LHCN-M2 (cell line): Measurements from ENCODE around the gene CALN1. TPM values are rescaled to one million over a fixed set of nuclear protein-coding genes. Genes with fewer than 3 reads are reported as not detected.
"Not testable (repeated sequence)": the region's sequence is repeated elsewhere in the genome, so short reads cannot be mapped to it uniquely, and the experiment has no call there.

Experiments used
- DNase-seq: peaks from one replicate; pipeline ENCODE4 v3.0.0-alpha.2; 2012; ENCODE audit warnings: low read depth
- polyA plus RNA-seq: library from polyadenylated mRNA; unstranded; fragments of >200 nt; gene quantifications from one replicate; pipeline ENCODE4 v1.2.1, GENCODE V29; 2012; ENCODE audit warnings: missing spikeins
- total RNA-seq: library from RNA; depleted of rRNA; stranded (reverse); fragments of >200 nt; gene quantifications from 2 replicates; pipeline ENCODE4 v1.2.3, GENCODE V29; 2014; rRNA removed

The CALN1 gene
- total RNA-seq = not detected in 2 replicates
- not detected for polyA plus RNA-seq

DNA sequence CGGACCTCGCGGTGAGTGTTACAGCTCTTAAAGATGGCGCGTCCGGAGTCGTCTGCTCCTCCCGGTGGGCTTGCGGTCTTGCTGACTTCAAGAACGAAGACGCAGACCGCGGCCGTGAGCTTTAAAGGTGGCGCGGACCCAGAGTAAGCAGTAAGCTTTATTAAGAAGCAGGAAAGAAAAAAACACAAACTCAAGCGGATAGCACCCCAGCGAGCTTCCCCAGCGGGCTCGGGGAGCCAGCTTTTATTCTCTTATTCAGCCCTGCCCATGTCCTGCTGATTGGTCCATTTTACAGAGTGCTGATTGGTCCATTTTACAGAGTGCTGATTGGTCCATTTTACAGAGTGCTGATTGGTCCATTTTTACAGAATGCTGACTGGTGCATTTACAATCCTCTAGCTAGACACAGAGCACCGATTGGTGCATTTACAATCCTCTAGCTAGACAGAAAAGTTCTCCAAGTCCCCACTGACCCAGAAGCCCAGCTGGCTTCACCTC is at the start of gene CALN1:
TSS of gene CALN1 (minus strand) at position 218 of the 498 bp plus-strand sequence.
- not testable (repeated sequence) for DNase-seq

GRCh38 chr7:72453471-72453870 is 41.3 kb upstream of the CALN1 start:
- no peak for DNase-seq

DNA sequence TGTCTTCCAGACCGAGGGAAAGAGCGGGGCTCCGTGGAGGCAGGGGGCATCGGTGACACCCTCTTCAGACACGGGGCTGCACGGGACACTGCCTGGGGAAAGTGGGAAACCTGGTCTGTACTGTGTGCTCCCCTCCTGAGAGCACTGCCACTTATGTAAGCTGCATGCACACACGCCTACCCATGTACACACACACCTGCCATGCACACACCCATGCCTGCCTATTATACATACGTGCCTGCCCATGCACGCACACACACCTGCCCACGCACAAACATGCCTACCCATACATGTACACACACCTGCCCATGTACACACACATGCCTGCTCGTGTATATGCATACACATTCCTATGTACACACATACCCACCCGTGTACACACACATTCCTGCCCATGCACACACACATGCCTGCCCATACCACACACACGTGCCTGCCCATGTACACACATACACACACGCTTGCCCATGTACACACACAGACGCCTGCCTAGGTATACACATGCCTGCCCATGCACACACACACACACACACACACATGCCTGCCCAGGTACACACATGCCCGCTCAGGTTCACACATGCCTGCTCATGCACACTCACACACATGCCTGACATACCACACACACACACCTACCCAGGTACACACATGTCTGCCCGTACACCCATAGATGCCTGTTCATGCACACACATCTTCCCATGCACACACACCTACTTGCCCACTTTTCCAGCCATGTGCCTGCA is 35.5 kb upstream of the CALN1 start:
- DNase-seq = no peak

DNA sequence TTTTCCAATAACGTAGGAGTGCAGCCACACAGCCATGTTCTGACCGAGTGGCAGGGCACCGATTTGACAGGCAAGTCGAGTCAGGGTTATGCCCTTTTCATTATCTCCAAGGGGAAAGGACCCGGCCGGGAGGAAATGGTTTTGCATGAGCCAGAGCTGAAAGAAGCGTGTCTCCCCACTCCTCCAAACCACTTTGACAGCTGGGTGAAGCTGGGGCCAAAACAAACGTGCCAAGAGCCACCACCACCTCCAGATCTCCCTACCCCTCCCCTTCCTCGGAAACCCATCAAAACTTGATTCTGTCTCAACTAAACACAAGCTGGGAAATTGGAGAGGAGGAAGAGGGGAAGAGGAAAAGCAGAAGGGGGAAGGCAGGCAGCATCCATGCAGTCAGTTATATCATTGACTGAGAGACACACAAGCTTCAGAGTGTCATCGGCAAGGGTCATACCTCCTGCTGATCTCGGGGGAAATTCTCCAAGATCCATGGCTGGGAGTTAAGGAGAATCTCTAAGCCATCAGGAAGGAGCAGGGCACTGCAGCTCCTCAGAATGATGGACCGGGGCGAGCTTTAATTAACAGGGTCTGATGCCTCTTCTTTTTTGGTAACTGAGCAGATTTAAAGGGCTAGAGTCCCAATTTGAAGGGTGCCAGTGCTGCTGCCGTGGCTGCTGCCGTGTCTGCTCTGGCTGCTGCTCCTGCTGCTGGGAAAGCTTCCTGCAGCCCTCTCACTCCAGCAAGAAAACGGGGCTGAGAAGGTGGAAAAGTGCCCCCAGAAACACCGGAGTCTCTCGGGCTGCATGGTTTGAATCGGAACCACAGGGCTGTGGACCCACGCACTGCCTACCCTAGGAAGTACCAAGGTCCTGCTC is 34.7 kb upstream of the CALN1 start:
- DNase-seq = peak; percentile 4

DNA sequence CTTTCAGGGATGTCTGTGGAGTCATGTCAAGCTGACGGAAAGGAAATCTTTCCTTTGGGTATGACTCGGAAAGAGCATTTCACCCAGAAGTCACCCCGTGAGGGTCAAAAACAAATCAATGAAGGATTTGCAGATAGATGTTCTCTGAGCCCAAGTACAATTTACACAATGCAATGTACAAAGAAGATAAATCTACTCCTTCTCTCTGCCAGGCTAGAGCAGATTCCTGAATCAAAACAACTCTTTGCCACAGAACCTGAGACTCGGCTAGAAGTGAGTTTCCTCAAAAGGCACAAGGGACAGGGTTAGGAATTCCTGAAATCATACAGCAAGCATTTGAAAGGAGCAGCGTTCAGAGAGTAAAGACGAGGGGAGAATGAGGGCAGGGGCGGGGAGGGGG is 34.0 kb upstream of the CALN1 start:
- DNase-seq = no peak

DNA sequence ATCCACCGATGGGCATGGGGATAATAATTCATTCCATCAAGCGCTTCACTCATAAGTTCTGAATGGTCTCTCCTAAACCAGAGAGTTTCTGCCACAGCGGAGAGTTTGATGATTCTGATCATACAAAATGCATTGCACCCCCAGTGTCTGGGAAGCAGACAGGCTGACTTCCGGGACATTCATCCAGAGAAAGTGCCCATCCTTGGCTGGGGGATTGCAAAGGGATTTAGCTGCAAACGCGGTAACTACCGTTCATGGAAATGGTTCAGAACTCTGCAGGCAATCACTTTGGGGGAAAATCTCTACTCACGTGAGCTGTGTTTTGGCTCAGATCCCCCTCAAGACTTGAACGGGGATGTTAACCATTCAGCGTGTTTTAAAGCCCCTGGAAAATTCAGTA is 33.4 kb upstream of the CALN1 start:
- DNase-seq = no peak

- no peak for DNase-seq
Measured at GRCh38 chr7:72445075-72445474, 32.9 kb upstream of the CALN1 start.

GRCh38 chr7:72444026-72444776 is 32.1 kb upstream of the CALN1 start:
- DNase-seq = no peak

DNA sequence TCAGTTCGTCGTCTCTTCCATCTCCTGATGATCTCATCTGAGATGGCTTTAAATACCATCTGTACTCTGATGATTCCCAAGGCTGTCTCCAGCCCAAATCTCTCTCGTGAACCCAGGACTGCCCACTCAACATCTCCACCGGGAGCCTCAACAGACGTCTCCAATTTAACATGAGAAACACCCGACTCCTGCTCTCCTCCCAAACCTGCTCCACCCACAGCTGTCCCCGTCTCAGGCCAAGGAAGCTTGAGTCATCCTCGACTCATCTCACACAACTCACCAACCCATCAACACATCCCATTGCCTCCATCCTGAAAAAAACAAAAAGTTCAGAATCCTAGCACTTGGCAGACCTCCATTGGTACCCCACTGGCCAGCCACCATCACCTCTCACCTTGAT is 29.7 kb upstream of the CALN1 start:
- DNase-seq = peak; percentile 15

GRCh38 chr7:72438491-72438890 is 26.4 kb upstream of the CALN1 start:
- DNase-seq = no peak

DNA sequence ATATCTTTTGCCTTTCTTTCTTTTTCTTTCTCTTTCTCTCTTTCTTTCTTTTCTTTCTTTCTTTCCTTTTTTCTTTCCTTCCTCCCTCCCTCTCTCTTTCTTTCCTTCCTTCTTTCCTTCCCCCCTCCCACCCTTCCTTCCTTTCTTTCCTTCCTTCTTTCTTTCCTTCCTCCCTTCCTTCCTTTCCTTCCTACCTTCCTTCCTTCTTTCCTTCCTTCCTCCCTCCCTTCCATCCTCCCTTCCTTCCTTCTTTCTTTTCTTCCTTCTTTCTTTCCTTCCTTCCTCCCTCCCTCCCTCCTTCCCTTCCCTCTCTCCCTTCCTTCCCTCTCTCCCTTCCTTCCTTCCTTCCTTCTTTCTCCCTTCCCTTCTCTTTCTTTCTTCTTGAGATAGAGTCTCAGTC is 25.5 kb upstream of the CALN1 start:
- DNase-seq = no peak

DNA sequence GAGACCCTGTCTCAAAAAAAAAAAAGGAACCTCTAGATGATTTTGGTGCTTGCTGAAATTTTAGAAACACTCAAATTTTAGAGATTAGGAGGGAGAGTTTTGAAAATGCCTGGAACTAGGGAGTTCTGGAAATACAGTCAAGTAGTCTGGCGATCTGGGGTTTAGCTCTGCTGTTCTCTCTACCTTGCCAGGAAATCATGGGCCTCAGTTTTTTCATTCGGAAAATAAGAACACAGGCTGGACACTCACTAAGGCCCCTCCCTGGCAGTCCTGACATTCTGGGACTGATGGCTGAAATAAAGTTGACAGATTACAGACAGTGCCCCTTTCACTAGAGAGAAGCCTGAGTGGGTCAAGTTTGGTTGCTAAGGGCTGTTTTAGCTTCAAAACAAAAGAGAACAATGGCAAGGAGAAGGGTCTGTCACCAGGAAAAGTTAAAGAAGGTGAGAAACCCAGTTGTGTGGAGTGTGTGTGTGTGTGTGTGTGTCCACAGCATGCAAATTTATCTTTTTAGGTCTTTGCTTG is 25.0 kb upstream of the CALN1 start:
- no peak for DNase-seq

DNA sequence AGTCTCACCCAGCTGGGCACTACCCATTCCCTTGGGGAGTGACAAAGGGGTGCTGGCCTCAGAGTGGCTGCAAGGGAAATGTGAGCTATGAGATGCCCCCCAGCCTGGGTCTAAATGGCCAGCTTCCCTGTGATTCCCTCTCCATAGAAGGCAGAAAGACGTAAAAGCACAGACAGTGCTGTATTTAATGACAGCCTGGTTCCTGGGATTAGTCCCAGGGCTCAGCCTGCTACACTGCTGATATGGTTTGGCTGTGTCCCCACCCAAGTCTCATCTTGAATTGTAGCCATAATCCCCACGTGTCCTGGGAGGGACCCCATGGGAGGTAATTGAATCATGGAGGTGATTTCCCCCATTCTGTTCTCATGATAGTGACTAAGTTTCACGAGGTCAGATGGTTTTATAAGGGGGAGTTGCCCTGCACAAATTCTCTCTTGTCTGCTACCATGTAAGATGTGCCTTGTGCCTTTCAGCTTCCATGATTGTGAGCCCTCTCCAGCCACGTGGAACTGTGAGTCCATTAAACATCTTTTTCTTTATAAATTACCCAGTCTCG is 23.9 kb upstream of the CALN1 start:
- no peak for DNase-seq

- DNase-seq = no peak
Measured at GRCh38 chr7:72435366-72435765, 23.2 kb upstream of the CALN1 start.

DNA sequence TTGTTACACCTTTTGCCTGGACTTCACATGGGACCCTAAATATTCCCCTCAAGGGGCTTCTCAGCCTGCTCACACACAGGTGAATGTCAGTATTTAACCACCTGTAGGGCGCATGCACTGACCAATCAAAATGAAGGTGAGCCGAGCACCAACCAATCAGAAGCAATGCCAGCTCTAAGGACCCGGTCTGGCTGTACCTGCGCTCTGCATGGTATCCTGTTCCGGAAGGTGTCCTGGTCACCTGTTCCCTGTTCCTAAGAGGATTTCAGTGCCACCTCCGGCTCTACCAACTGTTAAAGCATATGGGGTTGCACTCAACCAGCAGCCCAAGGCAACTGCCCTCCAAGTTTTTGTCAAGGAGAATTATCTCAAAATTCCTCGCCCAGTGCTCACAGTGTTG is 18.4 kb upstream of the CALN1 start:
- no peak for DNase-seq

- DNase-seq = no peak
Measured at GRCh38 chr7:72429316-72429715, 17.2 kb upstream of the CALN1 start.

GRCh38 chr7:72416846-72417245 is 4.7 kb upstream of the CALN1 start:
- DNase-seq = no peak

GRCh38 chr7:72415586-72415985 is 3.4 kb upstream of the CALN1 start:
- DNase-seq = no peak

GRCh38 chr7:72413886-72414285 is 1.7 kb upstream of the CALN1 start:
- DNase-seq = no peak

- DNase-seq = no peak
Measured at GRCh38 chr7:72413290-72413689, 1.2 kb upstream of the CALN1 start.

- no peak for DNase-seq
Measured at GRCh38 chr7:72411419-72411818, 719 bp downstream of the CALN1 start.
